Lower lobe of right lung (tissue), 2 donors: Measurements from ENCODE around the gene GNAT2. TPM values are rescaled to one million over a fixed set of nuclear protein-coding genes. Genes with fewer than 3 reads are reported as not detected.

Experiments used
- ATAC-seq, 2 donors: fragments of 200-7000 bp; cut with Tn5 transposase; one replicate each; pipeline ENCODE4 v1.9.1; 2020 to 2022; ENCODE audit warnings: mild to moderate bottlenecking in 2 of 2, moderate library complexity in 2 of 2
- DNase-seq: peaks from one replicate; pipeline ENCODE4 v3.0.0-alpha.2; 2020
- H3K27ac ChIP-seq: fragments of 200-600 bp; one replicate; pipeline ENCODE4 v1.8.0; 2022
- H3K27me3 ChIP-seq: fragments of 200-600 bp; one replicate; pipeline ENCODE4 v1.8.0; 2022; ENCODE audit warnings: low read depth
- H3K36me3 ChIP-seq: fragments of 200-600 bp; one replicate; pipeline ENCODE4 v1.8.0; 2022; ENCODE audit warnings: mild to moderate bottlenecking
- H3K4me1 ChIP-seq: fragments of 200-600 bp; one replicate; pipeline ENCODE4 v1.8.0; 2022
- H3K4me3 ChIP-seq: fragments of 200-600 bp; one replicate; pipeline ENCODE4 v1.8.0; 2022; ENCODE audit warnings: mild to moderate bottlenecking
- H3K9me3 ChIP-seq: fragments of 200-600 bp; one replicate; pipeline ENCODE4 v1.8.0; 2022
- CTCF ChIP-seq: fragments of 200-600 bp; IDR thresholded peaks from one replicate; pipeline ENCODE4 v1.8.0; 2022; ENCODE audit warnings: antibody characterized with exemption, mild to moderate bottlenecking
- intact Hi-C: fragments of 100-400 bp; cut with DNase I; formaldehyde crosslinking; loops from one replicate; pipeline ENCODE4 v1.11.0; 2022
- total RNA-seq: library from RNA; stranded (reverse); fragmentation: NEBNext Ultra II Directional; extraction: Animal tissue kit (Norgen Biotek cat#: 25700); gene quantifications from one replicate; pipeline ENCODE4 v1.2.1, GENCODE V29; 2021
- donor health status: DM: no; HTN: yes; CAD: no; lungs with severe emphysema.

GNAT2 gene
- total RNA-seq, 1 donor from 2014 or later: not detected

- Histone ChIP-seq H3K27ac (no peak overlapping the region), H3K27me3 (no peaks in the 10 kb centered on the region), H3K36me3 (no peaks in the 10 kb centered on the region), H3K4me3 (no peak overlapping the region), H3K9me3 (no peaks in the 10 kb centered on the region), H3K4me1 (no peaks in the 10 kb centered on the region)
- DNase-seq (no peak), ATAC-seq (no peak)
- intact Hi-C loops: no loop called here
- TF ChIP-seq CTCF: no peak
Measured at GRCh38 chr1:109605381-109605780, 14.0 kb downstream of the GNAT2 start.

- no peaks in the 10 kb centered on the region for H3K4me1 ChIP-seq
- intact Hi-C loops: no loop called here
- ATAC-seq (no peak), DNase-seq (no peak)
- peaks cover 7% of the 10 kb centered on the region for H3K36me3 ChIP-seq
- no peaks in the 10 kb centered on the region for H3K9me3 ChIP-seq
- H3K27ac ChIP-seq: no peak overlapping the region
- no peaks in the 10 kb centered on the region for H3K27me3 ChIP-seq
- no peak for TF ChIP-seq CTCF
- no peak overlapping the region for H3K4me3 ChIP-seq
Measured at GRCh38 chr1:109603229-109603628, 16.2 kb downstream of the GNAT2 start.

GRCh38 chr1:109598655-109599054, 20.8 kb downstream of the GNAT2 start:
- H3K27me3 ChIP-seq: no peaks in the 10 kb centered on the region
- no peaks in the 10 kb centered on the region for H3K9me3 ChIP-seq
- H3K4me1 ChIP-seq: no peaks in the 10 kb centered on the region
- H3K36me3 ChIP-seq: peaks cover 50% of the 10 kb centered on the region
- TF ChIP-seq CTCF: no peak
- no peak overlapping the region for H3K4me3 ChIP-seq
- intact Hi-C loops: no loop called here
- no peak for DNase-seq
- no peak for ATAC-seq
- H3K27ac ChIP-seq: no peak overlapping the region

GRCh38 chr1:109598156-109598555, 21.3 kb downstream of the GNAT2 start:
- no peaks in the 10 kb centered on the region for H3K27me3 ChIP-seq
- H3K36me3 ChIP-seq: peaks cover 55% of the 10 kb centered on the region
- TF ChIP-seq CTCF: no peak
- DNase-seq (no peak), ATAC-seq (no peak)
- no peak overlapping the region for H3K27ac ChIP-seq
- intact Hi-C loops: no loop called here
- H3K4me1 ChIP-seq: no peaks in the 10 kb centered on the region
- H3K9me3 ChIP-seq: no peaks in the 10 kb centered on the region
- H3K4me3 ChIP-seq: no peak overlapping the region

- Histone ChIP-seq H3K36me3 (peaks cover 81% of the 10 kb centered on the region), H3K9me3 (no peaks in the 10 kb centered on the region), H3K27ac (no peak overlapping the region), H3K27me3 (no peaks in the 10 kb centered on the region), H3K4me1 (no peaks in the 10 kb centered on the region), H3K4me3 (no peak overlapping the region)
- no peak for TF ChIP-seq CTCF
- DNase-seq (no peak), ATAC-seq (no peak)
- intact Hi-C loops: no loop called here
Measured at GRCh38 chr1:109595531-109595930, 23.9 kb downstream of the GNAT2 start.

GRCh38 chr1:109592916-109593315, 26.5 kb downstream of the GNAT2 start:
- no peak for DNase-seq
- Histone ChIP-seq H3K27ac (no peak overlapping the region), H3K36me3 (peaks cover 94% of the 10 kb centered on the region), H3K9me3 (no peaks in the 10 kb centered on the region), H3K27me3 (no peaks in the 10 kb centered on the region), H3K4me3 (no peak overlapping the region), H3K4me1 (no peaks in the 10 kb centered on the region)
- ATAC-seq: no peak
- intact Hi-C loops: no loop called here
- TF ChIP-seq CTCF: no peak
